C4-2B (cell line): ENCODE measurements around the gene TSPAN14.

Source experiments
- CTCF ChIP-seq: fragments of 450-650 bp; conservative IDR thresholded peaks from 2 replicates; pipeline ENCODE4 v1.5.1; 2017; ENCODE audit warnings: mild to moderate bottlenecking
- ZFX ChIP-seq: fragments of 450-650 bp; IDR thresholded peaks from 2 replicates; pipeline ENCODE4 v1.6.1; 2017

- TF ChIP-seq CTCF: no peak
- no peak for TF ChIP-seq ZFX
Measured at GRCh38 chr10:80506189-80506575, 52.1 kb downstream of the TSPAN14 start.
